ENCODE measurements around the gene HPCAL1.
A peak's percentile ranks its signal among the peaks of the same experiment; 100 is the strongest.

HPCAL1 gene

DNA sequence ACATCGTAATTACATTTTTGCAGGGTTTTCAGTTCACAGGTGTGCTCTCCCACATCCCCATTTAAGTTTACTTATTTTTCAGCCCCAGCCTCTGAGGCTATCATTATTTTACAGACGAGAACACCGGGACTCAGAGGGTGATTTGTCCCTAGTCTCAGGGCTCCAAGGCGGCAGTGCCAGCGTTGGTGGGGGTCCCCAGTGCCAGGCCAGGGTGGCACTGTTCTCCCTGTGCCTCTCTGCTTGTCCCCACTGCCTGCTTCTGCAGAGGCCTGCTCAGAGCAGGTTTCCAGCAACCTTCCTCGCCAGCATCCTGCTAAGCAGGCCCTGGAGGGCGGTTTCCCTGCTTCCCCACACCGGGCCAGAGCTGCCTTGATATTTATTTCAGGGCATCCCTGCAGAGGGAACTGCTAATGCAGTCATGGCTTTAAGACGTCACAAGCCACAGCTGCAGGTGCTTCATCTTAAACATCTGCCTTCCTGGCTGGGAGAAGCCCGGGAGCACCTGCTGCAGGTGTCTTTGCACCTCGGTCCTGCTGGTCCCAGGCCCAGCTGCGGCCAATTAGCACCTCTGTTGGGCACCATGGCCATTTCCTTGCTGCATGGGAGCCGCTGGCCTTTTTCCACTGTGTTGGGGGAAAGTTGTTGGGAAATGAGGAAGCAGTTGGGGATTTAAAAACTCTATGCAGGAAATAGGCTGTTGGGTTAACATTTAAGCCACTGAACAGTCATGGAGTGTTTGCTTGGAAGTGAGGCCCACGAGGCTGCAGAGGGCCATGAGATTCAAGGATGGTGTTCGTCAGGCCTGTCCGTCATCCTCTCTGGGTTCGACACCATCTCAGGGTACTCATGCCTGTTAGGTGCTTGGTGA, 22.8 kb downstream of the HPCAL1 start:
- peak; percentile 52 for DNase-seq

DNA sequence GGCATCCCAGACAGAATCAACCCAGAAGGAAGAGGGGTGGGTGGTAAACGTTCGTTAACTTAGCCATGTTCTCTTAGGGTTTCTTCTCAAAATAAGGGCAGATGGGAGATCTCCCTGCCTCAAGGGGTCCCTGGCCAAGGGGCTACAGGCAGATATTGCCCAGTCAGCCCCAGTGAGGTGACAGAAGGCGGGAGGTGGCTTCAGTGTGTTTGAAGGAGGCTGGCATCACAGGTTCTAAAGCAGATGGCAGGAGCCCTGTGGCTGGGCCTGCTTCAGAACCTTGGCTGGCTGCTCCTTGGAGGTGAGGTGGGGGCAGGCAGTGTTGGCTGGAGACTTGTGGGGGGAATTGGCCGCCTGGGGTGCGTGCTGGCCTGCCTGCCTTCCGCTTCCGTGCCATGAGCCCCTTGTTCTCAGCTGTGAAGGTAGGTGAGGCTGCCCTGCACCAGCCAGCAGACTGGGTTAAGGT, 23.5 kb downstream of the HPCAL1 start:
- no peak for DNase-seq

DNA sequence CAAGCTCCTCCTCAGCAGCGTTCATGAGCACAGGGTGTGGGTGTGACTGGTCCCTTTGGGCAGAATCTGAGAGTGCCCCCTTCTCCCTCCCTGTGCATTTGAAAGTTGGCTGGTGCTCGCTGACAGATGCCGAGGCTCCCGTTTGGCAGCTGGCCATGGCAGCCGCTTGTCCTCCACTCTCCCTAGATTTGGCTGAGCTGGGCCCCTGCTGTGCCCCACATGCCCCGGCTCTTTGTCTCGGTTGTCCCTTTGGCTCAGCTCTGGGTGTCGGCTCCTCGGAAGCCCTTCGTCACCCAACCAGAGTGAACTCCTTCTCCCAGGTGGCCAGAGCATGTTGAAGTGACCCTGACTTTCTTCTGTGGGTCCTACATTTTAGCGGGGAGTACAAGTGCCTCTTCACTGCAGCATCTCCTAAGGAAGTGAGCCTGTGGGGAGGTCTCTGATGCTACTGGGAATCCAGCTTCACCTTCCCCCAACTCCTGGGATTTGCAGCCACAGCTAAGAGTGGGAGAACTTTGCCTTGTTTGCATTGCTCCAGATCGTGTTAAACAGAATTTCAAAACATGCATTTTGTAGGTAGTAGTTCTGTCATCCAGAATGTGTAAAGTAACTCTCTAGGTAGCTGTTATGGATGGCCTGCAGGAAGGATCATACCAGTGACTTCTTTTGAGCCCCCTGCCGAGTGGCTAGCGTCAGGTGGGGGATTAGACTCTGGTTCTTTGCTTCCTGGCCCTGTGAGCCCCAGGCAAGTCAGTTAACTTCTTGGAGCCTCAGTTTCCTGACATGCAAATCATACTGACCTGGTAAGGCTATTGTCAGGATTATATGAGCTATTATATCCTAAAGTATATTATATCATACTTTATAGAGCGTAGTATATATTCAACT, 24.2 kb downstream of the HPCAL1 start:
- peak; percentile 55 for DNase-seq

DNA sequence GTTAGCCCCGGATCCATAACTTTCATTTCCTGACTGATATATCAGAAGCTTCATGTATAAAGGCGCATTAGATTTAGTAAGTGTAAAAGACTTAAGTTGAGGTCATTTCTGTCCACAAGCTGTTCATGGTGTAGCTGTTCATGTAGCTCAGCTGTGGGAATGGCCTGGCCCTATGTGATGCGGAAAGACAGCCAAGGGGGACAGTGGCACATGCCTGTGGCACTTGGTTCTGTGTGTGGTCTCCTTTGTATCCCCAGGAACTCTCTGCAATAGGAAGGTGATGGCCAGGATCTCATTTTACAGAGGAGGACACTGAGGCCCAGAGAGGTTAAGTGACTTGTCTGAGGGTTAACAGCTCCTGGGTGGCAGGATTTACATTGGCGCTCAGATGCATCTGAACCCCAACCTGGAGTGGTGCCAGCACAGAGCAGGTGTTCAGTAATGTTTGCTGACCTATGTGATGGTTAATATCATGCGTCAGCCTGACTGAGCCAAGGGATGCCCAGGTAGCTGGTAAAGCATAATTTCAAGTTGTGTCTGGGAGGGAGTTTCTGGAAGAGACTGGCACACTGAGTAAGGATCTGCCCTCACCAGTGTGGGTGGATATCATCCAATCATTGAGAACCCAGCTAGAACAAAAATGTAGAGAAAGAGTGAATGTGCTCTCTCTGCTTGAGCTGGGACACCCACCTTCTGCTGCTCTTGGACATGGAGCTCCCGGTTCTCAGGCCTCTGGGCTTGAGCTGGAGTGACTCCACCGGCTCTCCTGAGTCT, 25.4 kb downstream of the HPCAL1 start:
- peak; percentile 11 for DNase-seq

DNA sequence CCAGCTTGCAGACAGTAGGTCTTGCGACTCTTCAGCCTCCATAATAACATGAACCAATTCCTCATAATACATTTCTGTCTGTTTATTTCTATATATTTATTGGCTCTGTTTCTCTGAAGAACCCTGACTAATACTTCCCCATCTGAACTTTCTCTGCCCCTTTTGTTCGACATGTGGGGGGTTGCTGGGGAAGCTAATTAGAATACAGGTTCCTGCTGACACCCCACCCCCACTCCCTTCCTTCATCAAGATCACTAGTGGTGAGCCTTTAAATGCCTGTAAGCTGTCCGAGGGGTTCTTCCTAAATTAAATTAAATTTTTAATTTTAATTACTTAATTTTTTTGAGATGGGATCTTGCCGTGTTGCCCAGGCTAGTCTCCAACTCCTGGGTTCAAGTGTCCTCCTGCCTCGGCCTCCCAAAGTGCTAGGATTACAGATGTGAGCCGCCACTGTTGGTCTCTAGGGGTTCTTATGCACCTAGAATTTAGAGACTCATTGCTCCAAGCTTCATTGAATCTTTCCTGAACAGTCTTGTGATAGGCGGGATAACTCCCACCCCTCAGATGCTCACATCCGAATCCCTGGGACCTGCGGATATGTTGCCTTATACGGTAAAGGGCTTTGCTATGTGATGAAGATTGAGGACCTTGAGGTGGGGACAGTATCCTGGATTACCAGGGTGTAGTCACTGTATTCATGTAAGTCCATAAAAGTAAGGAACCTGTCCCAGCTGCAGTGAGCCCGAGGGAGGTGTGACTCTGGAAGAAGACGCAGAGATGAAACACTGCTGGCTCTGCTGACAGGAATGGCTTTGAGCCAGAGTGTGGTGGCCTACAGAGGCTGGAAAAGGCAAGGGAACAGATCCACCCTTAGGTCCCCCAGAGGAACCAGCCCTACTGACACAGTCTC, 26.2 kb downstream of the HPCAL1 start:
- DNase-seq = no peak

DNA sequence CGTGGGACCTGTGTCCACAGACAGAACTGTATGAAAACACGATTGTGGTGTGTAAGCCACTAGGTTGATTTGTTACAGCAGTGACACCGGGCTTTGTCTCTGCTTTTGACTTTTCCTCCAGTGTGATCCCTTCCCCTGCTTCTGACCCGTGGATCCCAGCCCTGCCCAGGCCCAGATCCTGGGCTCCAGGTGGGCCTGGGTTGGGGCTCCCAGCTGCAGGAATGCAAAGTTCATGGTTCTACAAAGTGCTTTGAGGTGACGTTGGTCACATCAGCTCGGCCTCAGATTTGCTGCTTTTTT, 26.8 kb downstream of the HPCAL1 start:
- DNase-seq = no peak

DNA sequence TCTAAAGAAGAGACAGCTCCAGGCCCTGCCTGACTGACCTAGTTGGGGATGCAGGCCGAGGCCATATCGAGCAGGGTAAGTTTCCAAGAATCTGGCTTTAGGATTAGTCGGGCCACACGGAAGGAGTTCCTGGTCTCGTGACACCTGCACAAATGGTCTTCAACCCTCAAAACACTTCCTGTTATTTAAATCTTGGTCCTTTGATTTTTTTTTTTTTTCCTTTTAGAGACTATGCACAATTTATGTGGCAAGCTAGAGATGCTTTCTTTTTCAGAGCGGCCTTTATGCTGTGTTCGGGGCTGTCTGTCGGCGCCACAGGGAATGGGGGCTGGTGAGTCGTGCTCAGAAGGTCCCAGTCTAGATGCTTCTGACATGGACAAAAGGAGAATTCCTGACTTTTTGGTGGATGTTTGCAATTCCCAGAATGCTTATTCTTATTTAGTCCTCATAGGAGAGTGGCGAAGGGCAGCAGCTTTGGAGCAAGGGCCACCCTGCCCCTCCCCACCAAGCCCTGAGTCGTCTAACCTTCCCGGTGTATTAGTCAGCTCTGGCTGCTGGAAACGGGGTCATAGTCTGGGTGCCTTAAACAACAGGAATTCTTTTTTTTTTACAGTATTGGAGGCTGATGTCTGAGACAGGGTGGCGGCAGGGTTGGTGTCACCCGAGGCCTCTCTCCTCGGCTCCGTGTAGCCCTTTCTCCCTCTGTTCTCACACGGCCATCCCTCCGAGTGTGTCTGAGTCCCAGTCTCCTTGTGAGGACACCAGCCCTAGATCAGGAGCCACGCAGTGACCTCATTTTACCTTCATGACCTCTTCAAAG, 27.4 kb downstream of the HPCAL1 start:
- DNase-seq = no peak

DNA sequence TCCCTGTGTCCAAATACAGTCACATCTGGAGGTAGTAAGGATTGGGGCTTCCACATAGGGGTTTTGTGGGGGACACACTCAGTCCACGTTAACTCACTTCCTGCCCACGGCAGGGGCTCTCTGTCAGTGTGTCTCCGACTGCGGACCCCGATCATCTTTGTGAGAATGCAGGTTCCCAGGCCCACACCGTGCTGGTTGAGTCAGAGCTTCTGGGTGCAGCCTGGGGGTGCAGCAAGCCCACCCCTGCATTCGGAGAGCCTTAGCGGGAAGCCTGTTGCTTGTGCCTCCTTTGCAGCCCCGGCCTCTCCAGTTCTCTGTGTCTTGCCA, 28.0 kb downstream of the HPCAL1 start:
- DNase-seq = no peak

DNA sequence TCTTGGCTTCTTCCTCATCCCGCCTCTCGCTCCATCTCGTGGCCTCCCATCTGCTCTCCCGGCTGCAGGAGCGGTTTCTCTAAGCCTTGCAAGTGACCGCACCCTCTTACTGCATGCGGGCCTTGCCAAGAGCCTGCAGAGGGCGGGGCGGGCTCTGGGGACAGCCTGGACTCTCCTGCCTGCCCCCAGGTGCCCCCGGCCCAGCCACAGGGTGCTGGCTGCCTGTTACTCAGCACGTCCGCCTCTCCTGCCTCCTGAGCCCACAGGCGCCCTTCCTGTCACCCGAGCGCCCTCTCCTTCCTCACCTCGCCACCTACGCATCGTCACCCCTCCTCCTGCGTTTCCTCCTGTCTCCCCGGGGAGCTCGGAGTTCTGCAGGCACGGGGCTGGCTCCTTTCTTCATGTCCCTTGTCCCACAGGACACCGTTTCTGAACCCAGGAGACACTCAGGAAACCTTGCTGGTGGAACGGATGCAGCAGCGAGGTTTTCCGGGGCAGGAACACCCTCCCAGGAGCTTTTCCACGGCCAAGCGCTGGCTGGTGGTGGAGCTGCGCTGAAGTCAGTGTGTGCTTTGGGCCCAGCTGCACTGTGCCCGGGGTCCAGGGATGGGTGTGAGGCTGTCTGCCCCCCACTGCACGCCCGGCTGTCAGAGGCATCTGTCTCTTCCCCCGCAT, 28.5 kb downstream of the HPCAL1 start:
- no peak for DNase-seq

DNA sequence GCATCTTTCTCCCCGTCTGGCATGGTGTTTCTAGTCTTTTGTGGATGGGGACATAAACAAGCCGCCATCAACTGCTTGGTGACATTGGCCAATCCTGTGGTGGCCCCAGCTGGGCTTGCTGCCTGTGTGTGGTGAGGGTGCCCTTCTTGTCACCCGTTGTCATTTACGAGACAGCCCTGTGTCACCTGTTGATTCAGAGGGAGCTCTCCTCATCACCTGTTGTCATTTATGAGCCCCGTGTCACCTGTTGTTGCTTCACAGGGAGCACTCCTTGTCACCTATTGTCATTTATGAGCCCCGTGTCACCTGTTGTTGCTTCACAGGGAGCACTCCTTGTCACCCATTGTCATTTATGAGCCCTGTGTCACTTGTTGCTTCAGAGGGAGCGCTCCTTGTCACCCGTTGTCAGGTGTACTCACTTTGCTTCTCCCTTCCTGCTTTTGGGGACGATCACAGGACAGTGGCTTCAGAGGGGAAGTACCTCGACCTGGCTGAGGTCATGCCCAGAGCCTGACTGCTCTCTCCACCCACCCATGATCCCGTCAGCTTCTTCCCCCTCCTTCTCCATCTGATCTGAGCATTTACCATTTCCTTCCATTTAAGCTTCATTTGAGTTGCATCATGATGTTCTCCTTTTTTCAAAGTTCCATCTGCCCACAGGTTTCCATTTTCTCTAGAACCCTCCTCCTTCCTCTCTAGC, 29.1 kb downstream of the HPCAL1 start:
- no peak for DNase-seq

DNA sequence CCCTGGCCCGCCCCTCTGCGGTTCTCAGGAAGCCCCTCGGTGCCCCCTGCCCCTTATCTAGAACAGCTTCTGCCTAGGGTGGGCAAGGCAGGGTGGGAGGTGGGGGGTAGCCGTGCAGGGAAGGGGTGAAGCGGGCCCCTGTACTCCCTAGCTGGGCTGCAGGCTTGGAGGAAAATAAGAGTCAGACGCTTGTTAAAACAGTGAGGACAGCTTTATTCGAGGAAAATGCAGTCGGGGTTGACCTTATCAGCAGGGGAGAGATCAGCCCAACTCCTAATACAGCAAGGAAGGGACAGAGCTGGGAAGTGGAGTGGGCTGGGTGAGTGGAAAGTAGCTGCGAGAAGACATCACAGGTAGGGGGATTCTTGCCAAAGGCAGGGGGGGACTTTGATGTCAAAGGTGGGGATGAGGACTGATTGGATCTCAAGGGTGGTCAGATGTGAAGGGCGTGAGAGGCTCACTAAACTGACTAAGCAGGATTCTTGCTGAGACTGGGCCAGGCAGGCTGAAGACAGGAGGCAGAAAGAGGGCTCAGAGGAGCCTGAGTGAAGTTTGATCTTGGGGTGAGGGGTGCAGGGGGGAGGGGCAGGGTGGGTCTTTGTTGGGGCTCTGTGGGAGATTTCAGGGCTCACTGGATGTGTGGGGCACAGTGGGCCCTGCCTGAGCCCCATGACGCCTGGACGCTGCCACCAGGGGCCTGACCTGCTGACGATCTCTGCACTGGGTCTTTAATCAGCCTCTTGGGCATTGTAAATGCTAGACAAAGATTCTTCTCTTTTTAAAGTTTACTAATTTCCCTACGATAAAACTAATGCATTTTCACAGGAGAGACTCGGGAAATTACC, 29.9 kb downstream of the HPCAL1 start:
- no peak for DNase-seq

DNA sequence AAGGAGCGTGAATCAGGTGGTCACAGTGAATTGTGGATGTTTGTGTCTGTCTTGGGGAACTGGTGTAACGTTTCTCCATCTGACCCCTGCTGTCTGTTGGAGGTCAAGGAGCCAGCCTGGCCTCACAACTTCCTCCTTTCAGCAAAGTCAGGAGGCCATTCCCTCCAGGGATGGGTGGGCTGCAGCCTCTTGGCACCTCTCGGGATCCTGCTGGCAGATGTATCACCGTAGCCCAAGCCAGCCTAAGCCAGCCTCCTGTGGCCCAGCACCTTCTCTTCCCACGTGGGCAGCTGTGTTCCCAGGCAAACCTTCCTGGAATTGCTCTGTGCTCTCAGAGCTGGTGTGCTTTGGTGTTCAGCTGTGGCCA, 30.5 kb downstream of the HPCAL1 start:
- DNase-seq = no peak

DNA sequence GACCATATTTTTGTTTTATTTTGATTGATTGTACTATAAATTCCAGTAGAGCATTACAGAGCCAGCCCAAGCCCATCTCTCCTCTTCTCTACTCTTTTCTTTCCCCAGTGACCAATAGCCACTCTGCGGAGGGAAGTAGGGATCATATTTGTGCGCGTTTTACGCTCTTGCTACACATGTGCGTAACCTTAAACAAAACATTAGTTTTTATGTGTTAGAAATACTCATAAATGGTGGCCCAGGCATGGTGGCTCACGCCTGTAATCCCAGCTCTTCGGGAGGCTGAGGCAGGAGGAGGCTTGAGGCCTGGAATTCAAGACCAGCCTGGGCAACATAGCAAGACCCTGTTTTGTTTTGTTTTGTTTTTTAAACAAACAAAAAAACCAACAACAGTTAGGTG, 31.3 kb downstream of the HPCAL1 start:
- no peak for DNase-seq

DNA sequence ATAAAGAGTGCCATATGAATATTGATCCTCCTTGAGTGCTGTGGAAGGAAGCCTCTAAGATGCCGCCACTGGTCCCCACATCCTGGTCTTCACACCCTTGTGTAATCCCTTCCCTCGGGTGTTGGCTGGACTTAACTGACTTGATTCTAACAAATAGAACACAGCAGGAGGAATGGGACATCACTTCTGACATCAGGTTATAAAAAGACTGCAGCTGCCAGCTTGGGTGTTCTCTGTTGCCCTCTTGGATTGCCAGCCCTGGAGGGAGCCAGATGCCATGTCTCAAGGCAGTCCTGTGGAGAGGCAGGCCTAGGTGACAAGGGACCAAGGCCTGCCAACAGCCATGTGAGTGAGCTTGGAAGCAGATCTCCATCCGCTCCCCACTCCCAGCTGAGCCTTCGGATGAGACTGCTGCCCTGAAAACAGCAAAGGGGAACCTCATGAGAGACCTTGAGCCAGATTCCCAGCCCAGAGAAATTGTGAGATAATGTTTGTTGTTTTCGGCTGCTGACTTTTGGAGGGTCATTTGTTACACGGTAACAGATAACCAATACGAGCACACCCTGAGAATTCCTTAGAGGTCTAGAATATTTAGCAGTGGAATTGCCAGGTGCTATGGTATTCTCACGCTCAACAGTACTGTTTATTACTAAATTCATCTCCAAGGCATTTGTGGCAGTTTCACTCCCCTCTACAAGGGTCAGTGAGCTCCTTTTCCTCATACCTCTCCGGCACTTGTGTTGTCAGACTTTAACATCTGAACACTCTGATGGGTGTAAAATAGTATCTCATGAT, 32.5 kb downstream of the HPCAL1 start:
- no peak for DNase-seq

DNA sequence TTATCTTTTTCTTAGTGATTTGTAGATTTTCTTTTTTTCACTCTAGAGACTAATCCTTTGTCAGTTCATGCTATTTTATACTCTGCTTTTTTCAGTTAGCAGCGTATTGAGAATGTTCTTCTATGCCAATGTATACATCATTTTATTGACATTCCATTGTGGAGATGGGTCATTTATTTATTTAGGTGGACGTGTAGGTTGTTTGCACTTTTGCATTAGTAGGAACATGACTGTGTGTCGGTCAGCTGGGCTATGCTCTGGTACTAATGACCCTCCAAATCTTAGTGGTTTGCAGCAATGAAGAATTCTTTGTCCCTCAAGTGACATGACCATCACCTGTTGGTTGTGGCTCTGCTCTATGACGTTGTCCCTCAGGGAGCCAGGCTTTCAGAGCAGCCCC, 33.6 kb downstream of the HPCAL1 start:
- DNase-seq = no peak

DNA sequence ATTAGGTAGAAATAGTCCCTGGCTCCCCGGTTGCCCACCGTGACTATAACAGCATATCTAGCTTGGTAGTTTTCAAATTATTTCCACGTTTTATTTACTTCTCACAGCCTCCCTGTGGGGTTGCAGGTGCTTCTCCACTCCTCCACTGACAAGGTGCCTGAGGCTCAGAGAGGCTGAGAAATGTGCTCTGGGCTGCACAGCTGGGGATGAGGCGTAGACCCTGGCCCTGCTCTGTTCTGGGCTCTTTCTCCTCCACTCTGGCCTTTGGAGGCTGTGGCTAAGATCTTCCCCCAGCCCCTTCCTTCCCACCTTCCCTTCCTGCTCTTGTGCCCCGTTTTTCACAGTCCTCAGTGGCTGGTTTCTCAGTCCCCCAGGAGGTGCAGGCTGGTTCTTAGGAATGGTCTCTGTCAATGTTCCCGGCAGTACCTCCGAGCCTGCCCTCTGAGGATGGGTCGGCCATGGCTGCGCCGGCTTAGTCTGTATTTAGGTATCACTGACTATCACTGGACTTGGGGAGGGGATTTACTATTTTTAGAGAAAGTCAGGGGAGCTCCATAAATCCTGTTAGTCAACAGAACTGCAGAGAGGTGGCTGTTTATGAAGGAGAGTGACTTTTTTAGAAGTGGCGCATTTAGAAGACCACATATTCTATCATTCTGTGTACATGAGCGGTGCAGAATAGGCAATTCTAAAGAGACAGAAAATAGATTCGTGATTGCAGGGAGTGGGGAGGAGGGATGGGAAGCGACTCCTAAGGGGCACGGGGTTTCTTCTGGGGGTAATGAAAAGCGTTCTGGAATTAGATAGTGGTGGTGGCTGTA, 35.0 kb downstream of the HPCAL1 start:
- no peak for DNase-seq

All from NCI-H2081 treated with DMSO at 0.1 percent for 48 hours (cell line).